Ovary (tissue), 3 donors: ENCODE measurements around the gene ACP6.

ENCODE experiments used
- CTCF ChIP-seq, 3 donors: fragments of 450-650 bp in 2 of 3; fragments of 200-600 bp in 1 of 3; IDR thresholded peaks; one replicate each; pipeline versions ENCODE4 v1.5.1 to v1.8.0; 2016 to 2022; ENCODE audit warnings: antibody characterized with exemption in 3 of 3, mild to moderate bottlenecking in 1 of 3
- EP300 ChIP-seq: sonication (generic); formaldehyde crosslinking; IDR thresholded peaks from one replicate; pipeline ENCODE4 v1.6.1; 2017; ENCODE audit warnings: antibody characterized with exemption
- POLR2A ChIP-seq: fragments of 450-650 bp; IDR thresholded peaks from one replicate; pipeline ENCODE4 v1.6.1; 2017; ENCODE audit warnings: antibody characterized with exemption, mild to moderate bottlenecking, moderate library complexity
- donor health status: DM: no; HTN: no; CAD: no.

GRCh38 chr1:147611021-147611426 lies 59.3 kb downstream of the ACP6 start:
- TF ChIP-seq CTCF (IDR thresholded peaks at IDR 0.05), result no peak
- no peak for TF ChIP-seq POLR2A
- TF ChIP-seq EP300, result no peak
